Activated CD4-positive, alpha-beta T cell treated with anti-CD3 and anti-CD28 coated beads, Interleukin-2, amount 50 U/mL, for 4 hours (primary cell): ENCODE results near the gene UBE2O.

Experiments
- DNase-seq, 2 experiments: peaks; one replicate each; pipeline ENCODE4 v3.0.0-alpha.2; 2020

The UBE2O gene

GRCh38 chr17:76484228-76484725 lies 31.3 kb upstream of the UBE2O start:
- DNase-seq = no peak

GRCh38 chr17:76481071-76481655 lies 28.2 kb upstream of the UBE2O start:
- DNase-seq = no peak

- DNase-seq = no peak
Observed at GRCh38 chr17:76480632-76481031, 27.7 kb upstream of the UBE2O start.

- no peak for DNase-seq
Observed at GRCh38 chr17:76479515-76480060, 26.6 kb upstream of the UBE2O start.

- DNase-seq = no peak
Observed at GRCh38 chr17:76478730-76479514, 26.0 kb upstream of the UBE2O start.

- DNase-seq = no peak
Observed at GRCh38 chr17:76478097-76478496, 25.1 kb upstream of the UBE2O start.

- DNase-seq = no peak
Observed at GRCh38 chr17:76477576-76477975, 24.6 kb upstream of the UBE2O start.

- no peak for DNase-seq
Observed at GRCh38 chr17:76476736-76477135, 23.8 kb upstream of the UBE2O start.

GRCh38 chr17:76475302-76475701 lies 22.4 kb upstream of the UBE2O start:
- DNase-seq = no peak

- no peak for DNase-seq
Observed at GRCh38 chr17:76474894-76475293, 21.9 kb upstream of the UBE2O start.

- DNase-seq = no peak
Observed at GRCh38 chr17:76474238-76474637, 21.3 kb upstream of the UBE2O start.

- no peak for DNase-seq
Observed at GRCh38 chr17:76473541-76473985, 20.6 kb upstream of the UBE2O start.

GRCh38 chr17:76472726-76473125 lies 19.8 kb upstream of the UBE2O start:
- no peak for DNase-seq

- no peak for DNase-seq
Observed at GRCh38 chr17:76472258-76472645, 19.3 kb upstream of the UBE2O start.

GRCh38 chr17:76471498-76472257 lies 18.7 kb upstream of the UBE2O start:
- no peak for DNase-seq

- no peak for DNase-seq
Observed at GRCh38 chr17:76469991-76470739, 17.2 kb upstream of the UBE2O start.

GRCh38 chr17:76469076-76469990 lies 16.4 kb upstream of the UBE2O start:
- DNase-seq = no peak

- no peak for DNase-seq
Observed at GRCh38 chr17:76468634-76469010, 15.7 kb upstream of the UBE2O start.

GRCh38 chr17:76467809-76468633 lies 15.1 kb upstream of the UBE2O start:
- DNase-seq = no peak

GRCh38 chr17:76467366-76467765 lies 14.4 kb upstream of the UBE2O start, which contains the start of gene AANAT:
Gene AANAT, plus strand, starts transcription at chr17:76467603. Its CDS starts 1,144 bp downstream, at chr17:76468747.
- no peak for DNase-seq

GRCh38 chr17:76466775-76467130 lies 13.8 kb upstream of the UBE2O start:
- no peak for DNase-seq
